K562 (cell line): Measurements from ENCODE around the gene VWA3B. TPM values are rescaled to one million over a fixed set of nuclear protein-coding genes. Genes with fewer than 3 reads are reported as not detected.

Experiments
- ATAC-seq: fragments of 200-7000 bp; cut with Tn5 transposase; 3 replicates; pipeline ENCODE4 v1.9.1; 2020; ENCODE audit warnings: moderate library complexity
- BruUV-seq: library from RNA; stranded (reverse); fragments of 400-500 nt; replicated peaks from 2 replicates; lab custom pipeline; 2021; lab: Mats Ljungman, UMichigan
- CTCF ChIA-PET: fragments of 300-600 bp; formaldehyde crosslinking; extraction: SDS; loops from one replicate; lab custom pipeline; 2021; ENCODE audit warnings: low intra/inter-chr PET ratio; lab: Yijun Ruan, JAX
- POLR2A ChIA-PET: fragments of 300-600, 350-650 bp; sonication (Branson Sonifier 250); formaldehyde crosslinking; extraction: SDS; loops from one replicate; lab custom pipeline; 2021; ENCODE audit warnings: antibody characterized with exemption, inconsistent platforms; lab: Yijun Ruan, JAX
- DNase-seq, 4 experiments: peaks; one replicate each; pipeline versions ENCODE4 v3.0.0 to v3.0.0-alpha.2; 2011 to 2018; ENCODE audit warnings: low spot score in 3 of 4, mixed read lengths in 3 of 4; ENCODE audit errors: extremely low read depth in 1 of 4
- FAIRE-seq: peaks from 2 replicates; lab custom pipeline; 2011; peaks lifted over from hg19 to GRCh38; lab: Jason Lieb, UNC
- H2AFZ ChIP-seq: 2 replicates; pipeline ENCODE4 v1.6.0; 2011; ENCODE audit warnings: low read depth, low read length, control low read depth, inconsistent platforms
- H3K27ac ChIP-seq: fragments of 200-600 bp; 3 replicates; pipeline ENCODE4 v1.8.0; 2011; ENCODE audit warnings: low read depth, mild to moderate bottlenecking, control low read depth, inconsistent platforms, low read length, moderate library complexity, mixed read lengths; ENCODE audit errors: extremely low read depth
- H3K27me3 ChIP-seq, 2 experiments: fragments of 300-600 bp in 1 of 2; 2 replicates in 1 of 2; 3 replicates in 1 of 2; pipeline versions ENCODE4 v1.6.0 to v1.8.0; 2011; ENCODE audit warnings: inconsistent platforms in 2 of 2, low read length in 2 of 2, mild to moderate bottlenecking in 1 of 2, mixed read lengths in 1 of 2, moderate library complexity in 1 of 2; ENCODE audit not compliant: control insufficient read depth in 2 of 2, insufficient read depth in 2 of 2
- H3K36me3 ChIP-seq: fragments of 300-600 bp; 3 replicates; pipeline ENCODE4 v1.8.0; 2011; ENCODE audit warnings: mild to moderate bottlenecking, low read length, inconsistent platforms; ENCODE audit not compliant: control insufficient read depth, insufficient read depth
- H3K4me1 ChIP-seq, 2 experiments: fragments of 200-600 bp in 1 of 2; replicated peaks in 1 of 2; 2 replicates in 1 of 2; 3 replicates in 1 of 2; pipeline versions ENCODE4 v1.5.1 to v1.8.0; 2011; ENCODE audit warnings: inconsistent platforms in 2 of 2, low read length in 2 of 2, mild to moderate bottlenecking in 1 of 2, mixed read lengths in 1 of 2, moderate library complexity in 1 of 2; ENCODE audit not compliant: control insufficient read depth in 2 of 2, insufficient read depth in 2 of 2
- H3K4me2 ChIP-seq: 2 replicates; pipeline ENCODE4 v1.6.1; 2011; ENCODE audit warnings: low read length, control low read depth, inconsistent platforms, mixed read lengths; ENCODE audit not compliant: insufficient read depth
- H3K4me3 ChIP-seq: fragments of 200-600 bp; sonication (generic), shearing (Covaris generic); 2 replicates; pipeline ENCODE4 v1.5.1; 2016; ENCODE audit warnings: control low read depth, inconsistent platforms
- H3K79me2 ChIP-seq: fragments of 200-600 bp; 3 replicates; pipeline ENCODE4 v1.8.0; 2011; ENCODE audit warnings: low read length, inconsistent platforms; ENCODE audit not compliant: control insufficient read depth, insufficient read depth
- H3K9ac ChIP-seq, 2 experiments: 2 replicates each; pipeline versions ENCODE4 v1.6.0 to v1.6.1; 2011; ENCODE audit warnings: low read depth in 2 of 2, low read length in 2 of 2, control low read depth in 1 of 2, inconsistent platforms in 1 of 2, mild to moderate bottlenecking in 1 of 2, mixed read lengths in 1 of 2; ENCODE audit not compliant: insufficient read depth in 1 of 2
- H3K9me1 ChIP-seq: one replicate; pipeline ENCODE4 v1.6.0; 2011; ENCODE audit warnings: inconsistent platforms, mild to moderate bottlenecking, low read length, moderate library complexity; ENCODE audit not compliant: control insufficient read depth, insufficient read depth
- H3K9me3 ChIP-seq: replicated peaks from 2 replicates; pipeline ENCODE4 v1.5.1; 2011; ENCODE audit warnings: low read depth, low read length, inconsistent platforms; ENCODE audit not compliant: control insufficient read depth, insufficient read depth
- H4K20me1 ChIP-seq: replicated peaks from 2 replicates; pipeline ENCODE4 v1.6.1; 2011; ENCODE audit warnings: low read length, inconsistent platforms, mixed read lengths; ENCODE audit not compliant: control insufficient read depth, insufficient read depth
- FUS ChIP-seq: fragments of 200-400 bp; formaldehyde crosslinking; optimal IDR thresholded peaks from 2 replicates; pipeline ENCODE3; 2017; ENCODE audit warnings: low read depth, low read length
- HMGN3 ChIP-seq: IDR thresholded peaks from 2 replicates; pipeline ENCODE4 v1.6.1; 2011; ENCODE audit warnings: borderline replicate concordance, low read depth, mild to moderate bottlenecking, mixed read lengths, low read length; ENCODE audit not compliant: insufficient read length; ENCODE audit errors: extremely low read depth
- MAFK ChIP-seq: IDR thresholded peaks from 2 replicates; pipeline ENCODE4 v1.6.1; 2011; ENCODE audit warnings: low read length, improper control_type of control experiment
- PHB ChIP-seq: fragments of 250-450 bp; sonication (Bioruptor Pico); IDR thresholded peaks from 2 replicates; pipeline ENCODE4 v1.5.0; 2021
- RBM15 ChIP-seq: fragments of 200-400 bp; formaldehyde crosslinking; IDR thresholded peaks from 2 replicates; pipeline ENCODE4 v1.6.1; 2018; ENCODE audit warnings: mild to moderate bottlenecking, low read length, moderate library complexity; ENCODE audit not compliant: insufficient read depth
- SPI1 ChIP-seq: IDR thresholded peaks from 2 replicates; pipeline ENCODE4 v1.6.1; 2011; ENCODE audit warnings: low read depth, low read length, control low read depth, borderline replicate concordance
- SREBF2 ChIP-seq: sonication (generic); formaldehyde crosslinking; IDR thresholded peaks from 2 replicates; pipeline ENCODE4 v1.4.0; 2020; ENCODE audit warnings: mild to moderate bottlenecking, missing genetic modification reagents
- ZFP1 ChIP-seq: fragments of 450-650 bp; formaldehyde crosslinking; IDR thresholded peaks from 2 replicates; pipeline ENCODE4 v1.4.0; 2020; ENCODE audit warnings: mild to moderate bottlenecking, mixed read lengths
- ZNF583 ChIP-seq: fragments of 250-450 bp; sonication (Bioruptor Pico); IDR thresholded peaks from 2 replicates; pipeline ENCODE4 v1.4.0; 2020
- ZSCAN29 ChIP-seq: fragments of 450-650 bp; IDR thresholded peaks from 2 replicates; pipeline ENCODE4 v1.6.1; 2017
- WGBS: fragments of 100-300 bp; shearing (Covaris generic); methylation state at CpG from one replicate; pipeline ENCODE4 v1.1.6; 2016; ENCODE audit warnings: low coverage, mixed read lengths; ENCODE audit not compliant: insufficient coverage; ENCODE audit errors: missing lambda C conversion rate; 5-methylcytosine and 5-hydroxymethylcytosine counted together
- in situ Hi-C: fragments of 300-500 bp; cut with MboI; formaldehyde crosslinking; loops from 4 replicates; pipeline ENCODE4 v1.15.0; 2018; ENCODE audit warnings: inconsistent platforms, mixed read lengths
- intact Hi-C: fragments of 100-400 bp; cut with micrococcal nuclease; formaldehyde crosslinking; loops from 2 replicates; pipeline ENCODE4 v1.14.2; 2022
- polyA plus RNA-seq, 8 experiments: library from polyadenylated mRNA; depleted of rRNA in 4 of 8; stranded (reverse) in 5 of 8; unstranded in 3 of 8; fragments of >200 nt; fragmentation: Nextera tagmentation in 2 of 8; fragmentation: Illumina TruSeq in 1 of 8; extraction: Ambion mirVana in 2 of 8; extraction: Trizol in 1 of 8; gene quantifications; 2 replicates each; pipeline versions ENCODE4 v1.2.1 to v1.2.3, GENCODE V29; 2011 to 2014; ENCODE audit warnings: inconsistent platforms in 1 of 8, missing spikeins in 1 of 8
- total RNA-seq, 7 experiments: library from RNA; depleted of rRNA in 6 of 7; stranded (reverse); fragments of >200 nt in 6 of 7; fragmentation: Illumina TruSeq in 2 of 7; extraction: Trizol in 2 of 7; gene quantifications; 2 replicates each; pipeline versions ENCODE4 v1.2.1 to v1.2.3, GENCODE V29; 2011 to 2021; ENCODE audit warnings: low replicate concordance in 1 of 7

The VWA3B gene
- total and polyA plus RNA-seq, 9 of the 15 experiments (the other 6 are each of a cell fraction or from before 2014, with no cell fraction given): not detected

- Histone ChIP-seq H4K20me1 (no peaks in the 10 kb centered on the region), H3K9ac (no peak overlapping the region), H3K36me3 (no peaks in the 10 kb centered on the region), H3K4me2 (no peak overlapping the region), H3K4me1 (peaks cover 0 to 5% of the 10 kb centered on the region in 2 experiments; a peak in 1 of 5 replicates), H2AFZ (no peak overlapping the region), H3K9me1 (no peaks in the 10 kb centered on the region), H3K4me3 (no peak overlapping the region), H3K79me2 (no peaks in the 10 kb centered on the region), H3K27ac (no peak overlapping the region), H3K27me3 (peaks cover 13 to 37% of the 10 kb centered on the region in 2 experiments; a peak in 4 of 5 replicates), H3K9me3 (no peaks in the 10 kb centered on the region)
- ATAC-seq (no peak), FAIRE-seq (no peak), DNase-seq (no peak)
- no peak for TF ChIP-seq SPI1
- TF ChIP-seq FUS: no peak
- no peak for TF ChIP-seq ZNF583 (CRISPR knock-in tag)
- no peak for TF ChIP-seq RBM15
- TF ChIP-seq MAFK: no peak
- TF ChIP-seq SREBF2 (CRISPR knock-in tag): no peak
- TF ChIP-seq ZSCAN29: no peak
- no peak for TF ChIP-seq PHB (CRISPR knock-in tag)
- TF ChIP-seq HMGN3: no peak
- TF ChIP-seq ZFP1 (CRISPR knock-in tag): no peak
- POLR2A ChIA-PET: no interaction called here
- in situ Hi-C loops: no loop called here
- 0% methylated on average over 8 of the region's 8 CpGs for WGBS
- CTCF ChIA-PET: no interaction called here
- intact Hi-C loops: loop anchor here (5.0 kb wide), 1 partner anchor 74 kb away; no protein-coding TSS in a partner anchor
- BruUV-seq: no TSS peak
Measured at GRCh38 chr2:98313492-98314250, 226.7 kb downstream of the VWA3B start.
